CMK (cell line): ENCODE measurements around the gene STEAP1B.
"Not testable (repeated sequence)": the region's sequence is repeated elsewhere in the genome, so short reads cannot be mapped to it uniquely, and the experiment has no call there.

Experiments used
- DNase-seq: peaks from one replicate; pipeline ENCODE4 v3.0.0-alpha.2; 2010; ENCODE audit warnings: low read depth

The STEAP1B gene

DNA sequence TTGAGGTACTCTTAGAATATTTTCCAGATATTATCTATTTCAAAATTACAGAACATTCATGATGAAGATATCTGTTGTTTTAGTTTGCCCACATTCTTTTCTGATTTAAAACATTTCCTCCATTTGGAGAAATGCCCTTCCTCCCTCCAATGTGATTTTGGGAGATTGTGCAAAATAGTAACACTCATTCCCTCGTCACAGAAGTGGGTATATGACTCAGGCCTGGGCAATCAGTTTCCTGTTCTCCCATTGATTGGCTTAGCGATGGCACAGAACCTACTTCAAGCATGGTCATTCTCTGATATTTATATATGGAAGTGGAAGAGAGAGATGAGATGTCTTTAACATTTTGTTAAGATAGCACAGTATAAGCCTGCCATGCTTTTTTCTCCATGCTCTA is 3.1 kb downstream of the STEAP1B start:
- DNase-seq: not testable (repeated sequence)

DNA sequence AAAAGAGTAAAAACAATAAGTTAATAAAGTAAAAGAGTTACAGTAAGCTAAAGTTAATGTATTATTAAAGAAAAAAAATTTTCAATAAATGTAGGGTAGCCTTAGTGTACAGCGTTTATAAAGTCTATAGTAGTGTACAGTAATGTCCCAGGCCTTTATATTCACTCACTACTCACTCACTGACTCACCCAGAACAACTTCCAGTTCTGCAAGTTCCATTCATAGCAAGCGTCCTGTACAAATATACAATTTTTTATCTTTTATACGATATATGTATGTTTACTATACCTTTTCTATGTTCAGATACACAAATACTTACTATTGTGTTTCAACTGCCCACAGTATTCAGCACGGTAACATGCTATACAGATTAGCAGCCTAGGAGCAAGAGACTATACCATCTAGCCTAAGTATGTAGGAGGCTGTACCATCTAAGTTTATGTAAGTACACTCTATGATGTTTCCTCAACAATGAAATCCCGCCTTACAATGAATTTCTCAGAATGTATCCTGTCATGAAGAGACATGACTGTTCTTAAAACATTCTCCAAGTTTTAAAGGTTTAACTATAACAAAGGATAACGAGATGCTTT is 3.6 kb downstream of the STEAP1B start:
- not testable (repeated sequence) for DNase-seq

DNA sequence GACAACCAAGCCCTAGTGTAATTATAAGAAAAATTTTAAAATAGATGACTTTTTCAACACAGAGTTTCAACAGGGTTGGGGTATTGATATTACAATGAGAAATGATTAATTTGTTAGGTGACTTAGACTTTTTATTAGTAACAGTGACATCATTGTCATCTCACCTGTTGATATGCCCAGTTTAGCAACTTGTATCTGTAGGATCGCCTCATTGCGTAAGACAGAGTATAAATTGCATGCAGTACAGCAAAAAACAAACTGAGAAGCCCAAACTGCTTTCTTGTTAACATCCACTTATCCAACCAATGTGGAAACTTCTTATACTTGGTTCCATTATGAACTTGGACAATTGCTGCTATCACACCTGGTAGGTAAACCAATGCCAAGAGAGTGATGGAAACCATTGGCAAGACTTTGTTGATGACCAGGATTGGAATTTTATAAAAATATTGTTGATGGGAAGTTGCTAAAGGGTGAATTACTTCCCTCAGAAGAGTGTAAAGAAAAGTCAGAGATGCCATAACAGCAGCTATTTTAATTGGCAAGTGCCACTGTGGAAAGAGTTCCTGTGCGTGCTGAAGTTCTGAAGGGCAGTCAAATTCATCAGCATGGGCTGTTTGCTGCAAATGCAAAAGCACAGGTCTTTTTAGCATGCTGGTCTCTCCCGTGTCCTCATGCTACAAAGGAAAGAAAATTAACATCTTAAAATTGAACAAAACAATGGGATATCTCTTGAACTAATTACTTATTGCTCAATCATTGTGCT is 6.6 kb downstream of the STEAP1B start:
- not testable (repeated sequence) for DNase-seq

DNA sequence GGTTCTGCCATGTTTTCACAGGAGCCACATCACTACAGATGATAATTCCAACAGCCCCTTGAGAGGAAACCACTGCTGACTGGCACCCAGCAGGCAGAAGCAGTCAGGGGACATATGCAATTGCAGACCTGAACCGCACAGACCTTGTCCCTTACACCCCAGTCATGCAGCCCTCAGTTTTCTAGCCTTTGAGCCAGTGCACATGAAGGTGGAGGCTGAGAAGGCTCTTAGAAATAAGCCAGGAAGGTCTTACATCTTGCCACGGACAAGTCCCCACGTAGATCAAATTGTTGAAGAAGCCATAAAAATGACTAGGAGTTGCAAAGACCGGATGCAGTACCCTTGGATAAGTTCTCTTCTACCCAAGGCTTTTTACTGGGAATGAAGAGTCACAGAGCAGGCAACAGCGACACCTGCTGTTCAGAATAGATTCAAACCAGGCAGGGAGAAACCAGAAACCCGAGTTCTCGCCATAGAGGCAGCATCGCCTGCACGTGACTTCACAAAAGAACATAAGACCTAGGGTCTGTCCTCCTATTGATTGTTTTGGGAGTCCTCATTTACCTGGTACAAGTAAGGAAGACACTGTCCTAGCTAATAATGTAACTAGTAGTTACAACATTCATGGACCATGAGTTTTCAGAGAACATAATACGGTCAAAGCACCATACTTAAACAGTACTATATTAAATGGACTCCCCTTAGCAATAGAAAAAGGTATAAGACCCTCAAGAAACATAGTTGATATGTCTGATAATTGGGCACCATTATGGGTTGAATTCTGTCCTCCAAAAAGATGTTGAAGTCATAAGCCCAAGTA is 11.1 kb downstream of the STEAP1B start:
- peak; percentile 9 for DNase-seq

DNA sequence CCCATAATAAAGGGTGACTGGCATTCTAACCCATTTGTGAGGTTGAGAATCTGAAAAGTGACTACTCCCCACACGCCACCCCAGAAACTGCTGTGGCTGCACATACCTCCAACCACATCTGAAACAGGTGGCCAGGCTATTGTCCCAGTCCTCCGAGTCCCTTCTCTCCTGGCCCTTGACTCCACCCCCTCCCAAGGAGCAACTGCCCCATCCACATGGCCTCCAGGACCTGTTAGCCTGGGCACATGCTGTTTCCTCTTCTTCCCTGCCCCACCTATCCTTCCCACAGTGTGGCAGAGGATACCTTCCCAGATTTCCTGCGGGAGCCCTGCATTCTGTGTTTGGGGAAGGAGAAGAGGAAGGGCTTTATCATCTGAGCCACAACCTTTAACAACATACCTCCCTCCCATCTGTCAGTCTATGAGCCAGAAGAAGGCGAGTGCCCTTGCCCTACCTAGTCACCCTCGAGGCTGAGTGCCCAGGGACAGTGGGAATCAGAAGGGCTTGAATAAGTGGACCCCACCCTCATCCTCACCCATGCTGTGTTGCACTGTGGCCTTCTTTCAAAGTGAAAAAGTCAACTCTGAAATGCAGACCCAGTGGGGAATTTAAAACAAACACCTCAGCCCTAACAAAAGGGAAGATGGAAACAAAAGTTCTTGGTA is 11.9 kb downstream of the STEAP1B start:
- no peak for DNase-seq

DNA sequence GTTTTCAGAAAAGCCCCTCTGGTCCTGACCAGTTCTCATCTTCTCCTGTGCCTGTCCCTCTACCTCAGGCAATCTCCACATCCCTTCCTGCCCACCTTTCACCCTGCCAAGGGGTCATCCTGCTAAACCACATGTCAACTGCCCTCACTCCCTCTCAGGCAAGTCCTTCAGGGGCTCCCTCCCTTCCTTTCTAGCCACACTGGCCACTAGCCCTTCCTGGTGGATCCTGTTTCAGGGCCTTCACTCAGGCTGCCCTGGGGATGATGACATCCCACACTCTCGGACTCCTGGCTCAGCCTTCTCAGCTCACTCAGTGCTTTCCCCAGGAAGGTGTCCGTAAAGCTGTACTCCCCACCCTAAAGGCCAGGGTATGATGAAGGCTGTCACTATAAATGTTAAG is 13.4 kb downstream of the STEAP1B start:
- DNase-seq: no peak

DNA sequence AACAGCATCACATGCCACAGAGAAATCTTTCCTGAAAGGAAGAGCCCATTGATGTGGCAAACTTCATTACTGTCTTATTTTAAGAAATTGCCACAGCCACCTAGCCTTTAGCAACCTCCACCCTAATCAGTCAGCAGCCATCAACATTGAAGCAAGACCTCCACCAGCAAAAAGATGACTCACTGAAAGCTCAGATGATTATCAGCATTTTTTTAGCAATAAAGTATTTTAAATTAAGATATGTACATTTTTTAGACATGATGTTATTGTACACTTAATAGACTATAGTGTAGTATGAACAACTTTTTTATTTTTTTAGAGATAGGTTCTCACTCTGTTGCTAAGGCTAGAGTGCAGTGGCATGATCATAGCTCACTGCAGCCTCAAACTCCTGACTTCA is 14.8 kb downstream of the STEAP1B start:
- DNase-seq: no peak

DNA sequence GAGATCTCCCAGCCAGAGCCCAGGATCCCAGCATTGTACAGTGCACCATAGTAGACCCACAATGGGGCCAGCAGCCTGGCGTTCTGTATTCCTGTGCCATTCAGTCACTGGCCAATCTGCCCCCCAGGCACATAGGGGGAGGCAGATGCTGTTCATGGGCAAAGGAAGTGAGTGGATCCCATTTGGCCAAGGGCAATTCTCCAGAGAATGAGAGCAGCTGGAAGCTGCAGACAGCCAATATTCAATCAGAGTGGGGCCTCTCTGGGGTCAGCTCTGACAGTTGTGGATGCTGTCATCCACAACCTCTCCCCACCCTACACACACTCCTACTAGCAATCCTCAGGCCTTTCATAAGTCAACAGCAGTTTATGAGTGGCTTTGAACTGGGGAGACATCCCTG is 17.5 kb downstream of the STEAP1B start:
- DNase-seq: no peak

DNA sequence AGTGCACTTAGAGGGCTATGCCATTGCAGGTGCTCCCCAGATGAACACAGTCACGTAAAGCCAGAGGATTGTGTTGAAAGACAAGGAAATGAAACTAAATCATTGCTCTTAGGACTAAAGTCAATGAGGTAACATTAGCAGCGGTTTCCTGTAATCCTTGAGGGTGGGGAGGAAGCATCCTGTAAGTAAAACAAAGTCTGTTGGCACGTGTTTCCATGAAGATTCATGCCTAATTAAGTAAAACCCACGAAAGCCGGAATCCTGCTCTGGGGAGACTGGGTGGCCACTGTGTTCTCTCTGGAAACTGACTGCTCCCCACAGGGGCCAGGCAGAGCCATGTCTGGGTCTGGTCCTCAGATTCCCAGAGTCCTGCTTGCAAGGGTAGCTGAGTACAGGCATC is 18.3 kb downstream of the STEAP1B start:
- DNase-seq: no peak

DNA sequence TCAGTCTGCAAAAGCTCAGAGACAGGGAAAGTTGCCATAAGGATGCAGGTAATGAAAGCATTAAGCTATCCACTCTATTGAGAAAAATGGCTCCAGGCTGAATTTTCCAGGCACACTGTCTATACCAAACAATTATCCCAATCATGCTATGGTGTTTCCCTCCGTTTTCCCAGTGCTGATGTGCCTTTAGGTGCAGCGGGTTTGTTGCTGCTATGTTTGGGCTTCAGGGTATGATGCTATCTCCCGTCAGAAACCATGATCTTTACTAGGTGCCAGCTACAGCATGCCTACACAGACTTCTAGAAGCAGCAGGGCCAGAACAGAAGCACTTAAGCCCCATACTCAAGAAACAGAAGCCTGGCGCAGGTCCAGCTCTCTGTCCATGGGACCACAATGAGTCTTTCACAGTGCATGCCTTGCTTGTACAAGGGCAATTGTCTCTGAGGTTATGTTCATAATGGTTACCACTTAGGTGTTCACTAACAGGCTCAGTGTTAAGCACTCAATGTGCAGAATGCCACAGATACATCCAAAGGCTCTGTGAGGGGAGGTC is 19.4 kb downstream of the STEAP1B start:
- DNase-seq: no peak

DNA sequence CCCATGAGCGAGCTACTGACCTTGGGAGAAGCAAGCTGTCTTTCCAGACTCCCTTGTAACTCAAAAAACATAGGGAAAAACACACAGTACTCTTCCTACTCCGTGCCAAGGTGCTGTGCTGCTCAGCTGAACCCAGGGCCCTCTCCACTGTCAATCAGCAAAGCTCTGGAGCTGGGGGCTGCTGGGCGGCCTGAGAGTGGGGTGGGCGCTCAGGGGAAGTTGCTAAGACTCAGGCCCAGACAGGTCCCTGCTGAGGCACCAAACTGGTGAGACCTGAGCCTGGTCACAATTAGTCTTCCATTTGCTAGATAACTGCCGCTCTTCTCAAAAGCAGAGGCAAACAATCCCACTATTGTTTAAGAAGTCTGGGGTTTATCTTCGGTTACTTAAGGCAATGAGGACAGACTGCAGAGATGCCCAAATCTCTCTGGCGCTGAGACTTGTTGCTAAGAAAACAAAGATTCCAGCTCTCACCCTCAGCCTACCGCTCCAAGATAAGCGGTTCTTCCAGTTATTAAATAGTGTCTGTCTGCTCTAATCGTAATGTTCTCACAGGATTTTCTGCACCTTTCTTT is 22.0 kb downstream of the STEAP1B start:
- DNase-seq: no peak

DNA sequence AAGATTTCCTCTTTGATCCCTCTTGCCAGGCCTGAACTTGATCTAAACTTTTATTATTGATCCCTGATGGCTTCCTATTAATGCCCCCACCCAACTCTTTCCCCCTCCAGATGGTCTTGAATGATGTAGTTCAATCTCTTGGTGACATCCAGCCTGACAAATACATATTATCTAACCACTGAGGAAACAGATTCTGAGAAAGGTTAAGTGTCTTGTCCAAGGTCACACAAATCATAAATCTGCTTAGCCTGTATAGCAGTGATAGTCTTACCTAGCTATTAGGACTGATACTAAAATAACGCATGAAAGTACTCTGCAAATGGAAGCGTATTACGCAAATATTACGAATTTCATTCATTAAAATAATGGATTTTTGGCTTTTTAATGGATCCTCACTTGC is 22.7 kb downstream of the STEAP1B start:
- DNase-seq: no peak

DNA sequence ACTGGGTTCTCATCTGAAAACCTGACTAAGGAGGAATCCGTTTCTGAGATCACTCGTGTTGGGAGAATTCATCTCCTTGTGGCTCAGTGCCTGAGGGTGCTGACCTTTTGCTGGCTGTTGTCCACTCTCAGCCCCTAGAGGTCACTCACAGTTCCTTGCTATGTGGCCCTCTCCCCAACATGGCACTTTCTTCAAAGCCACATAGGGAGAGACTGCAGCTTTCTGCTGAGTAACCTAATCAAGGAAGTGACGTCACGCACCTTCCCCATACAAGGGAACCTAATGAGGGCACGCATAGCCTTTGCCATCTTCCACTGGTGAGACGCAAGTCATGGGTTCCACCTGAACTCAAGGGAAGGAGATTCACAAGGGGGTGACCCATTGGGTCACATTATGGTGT is 23.2 kb downstream of the STEAP1B start:
- DNase-seq: no peak

DNA sequence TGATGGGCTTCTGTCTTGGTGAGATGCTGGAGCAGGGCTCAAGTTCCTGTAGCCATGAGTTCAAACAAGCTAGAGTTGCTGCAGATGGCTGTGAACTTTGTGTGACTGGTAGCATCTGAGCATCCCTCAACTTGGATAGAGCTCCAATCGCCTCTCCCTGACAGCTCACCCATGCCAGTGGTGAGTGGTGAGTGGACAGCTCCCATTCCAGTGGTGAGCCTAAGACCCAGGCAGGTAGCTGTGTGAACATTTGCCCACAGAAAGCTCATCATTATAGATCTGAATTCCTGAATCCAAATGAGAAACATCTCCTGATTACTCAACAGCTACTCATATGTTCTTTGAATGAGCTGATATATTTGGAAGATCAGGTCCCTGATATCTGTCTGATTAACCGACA is 25.3 kb downstream of the STEAP1B start:
- DNase-seq: no peak

DNA sequence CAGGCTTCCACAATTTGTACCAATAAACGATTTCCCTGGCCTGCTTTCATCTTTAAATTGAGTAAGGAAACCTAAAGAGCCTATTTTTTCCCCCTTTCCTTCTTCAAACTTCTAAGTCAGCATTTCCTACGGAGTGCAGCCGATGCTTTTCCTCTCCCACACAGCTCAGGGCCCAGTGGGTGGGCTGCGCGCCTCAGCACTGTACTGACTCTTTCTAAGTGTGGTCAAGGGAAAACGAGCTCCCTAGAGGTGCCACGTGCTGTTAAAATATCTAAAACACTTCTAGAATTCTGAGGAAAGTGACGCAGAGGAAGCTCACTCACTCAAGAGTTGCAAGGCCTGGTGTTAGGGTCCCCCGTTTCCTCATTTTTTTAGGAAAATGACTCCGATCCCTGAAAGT is 29.0 kb downstream of the STEAP1B start:
- no peak for DNase-seq

DNA sequence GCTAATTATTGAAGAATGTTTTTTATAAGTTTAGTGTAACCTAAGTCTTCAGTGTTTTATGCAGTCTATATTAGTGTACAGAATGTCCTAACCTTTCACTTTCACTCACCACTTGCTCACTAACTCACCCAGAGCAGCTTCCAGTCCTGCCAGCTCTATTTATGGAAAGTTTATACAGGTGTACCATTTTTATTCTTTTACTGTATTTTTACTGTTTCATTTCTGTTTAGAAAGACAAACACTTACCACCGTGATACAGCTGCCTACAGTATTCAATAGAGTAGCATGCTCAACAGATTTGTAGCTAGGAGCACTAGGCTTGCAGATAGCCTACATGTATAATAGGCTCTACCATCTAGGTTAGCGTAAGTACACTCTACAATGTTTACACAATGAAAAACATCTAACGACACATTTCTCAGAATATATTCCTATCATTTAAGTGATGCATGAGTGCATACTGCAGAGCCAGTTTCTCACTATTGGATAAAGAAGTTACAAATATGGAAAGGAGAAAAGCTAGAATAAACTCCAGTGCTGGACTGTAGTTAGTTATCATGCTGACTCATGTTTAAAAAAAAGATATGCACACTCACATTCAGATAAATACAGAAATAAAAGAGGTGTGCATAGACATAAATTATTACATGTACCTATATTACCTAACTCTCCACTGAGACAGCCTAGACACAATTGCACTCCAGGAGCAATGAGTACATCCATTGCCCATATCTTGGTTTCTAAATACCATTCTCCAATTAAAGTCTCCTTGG is 30.4 kb downstream of the STEAP1B start:
- DNase-seq: no peak

DNA sequence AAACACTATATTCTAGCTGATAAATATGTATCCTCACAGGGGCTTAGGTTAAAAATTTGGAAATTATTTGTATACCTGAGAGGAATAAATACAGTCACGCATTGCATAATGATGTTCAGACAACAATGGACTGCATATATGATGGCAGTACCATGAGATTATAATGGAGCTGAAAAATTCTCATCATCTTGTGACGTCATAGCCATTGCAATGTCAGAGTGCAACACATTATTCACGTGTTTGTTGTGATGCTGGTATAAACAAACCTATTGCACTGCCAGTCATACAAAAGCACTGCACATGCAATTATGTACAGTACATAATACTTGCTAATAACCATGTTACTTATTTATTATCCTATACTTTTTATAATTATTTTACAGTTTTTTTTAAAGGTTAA is 31.4 kb downstream of the STEAP1B start:
- no peak for DNase-seq

DNA sequence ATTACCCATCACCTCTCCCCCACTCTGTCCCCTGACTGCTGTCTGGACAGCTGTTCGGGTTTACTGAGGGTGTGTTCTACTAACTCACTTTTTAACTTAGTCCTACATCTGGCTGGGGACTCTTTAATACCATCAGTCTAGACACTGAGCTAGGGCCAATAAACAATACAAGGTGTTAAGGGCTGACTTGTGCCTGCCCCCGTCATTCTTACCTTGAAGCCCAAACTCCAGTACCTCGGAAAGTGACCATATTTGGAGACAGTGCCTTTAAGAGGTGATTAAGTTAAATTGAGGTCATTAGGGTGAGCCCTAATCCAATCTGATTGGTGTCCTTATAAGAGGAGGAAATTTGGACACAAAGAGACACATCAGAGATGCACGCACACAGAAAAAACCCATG is 35.7 kb downstream of the STEAP1B start:
- DNase-seq: no peak

DNA sequence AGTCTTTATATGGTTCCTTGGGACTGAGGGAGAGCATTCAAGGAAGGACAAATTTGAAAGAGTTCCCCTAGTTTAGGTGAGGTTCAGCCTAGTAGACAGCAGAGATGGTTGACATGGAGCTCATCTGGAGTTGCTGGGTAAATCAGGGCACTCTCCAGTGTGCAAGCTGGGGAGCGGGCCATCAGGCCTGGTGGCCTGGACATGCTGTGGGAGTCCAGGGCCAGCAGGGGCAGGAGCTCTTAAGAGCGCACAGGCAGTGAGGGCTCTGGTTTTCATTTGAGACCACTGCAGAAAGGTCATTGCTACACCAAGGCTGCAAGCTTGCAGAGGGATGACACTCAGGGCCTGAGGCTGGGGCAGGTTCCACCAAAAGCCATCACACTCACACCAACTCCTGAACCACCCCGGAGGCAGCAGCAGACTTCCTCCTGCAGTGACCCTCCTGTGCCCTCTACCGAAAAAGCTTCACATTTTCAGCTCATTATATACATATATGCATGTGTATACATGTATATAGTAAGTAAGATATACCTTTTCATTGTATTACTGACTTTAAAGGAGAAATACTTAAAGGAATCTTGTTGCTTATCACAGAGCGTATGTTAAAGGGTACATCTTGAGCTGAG is 39.5 kb downstream of the STEAP1B start:
- DNase-seq: no peak

DNA sequence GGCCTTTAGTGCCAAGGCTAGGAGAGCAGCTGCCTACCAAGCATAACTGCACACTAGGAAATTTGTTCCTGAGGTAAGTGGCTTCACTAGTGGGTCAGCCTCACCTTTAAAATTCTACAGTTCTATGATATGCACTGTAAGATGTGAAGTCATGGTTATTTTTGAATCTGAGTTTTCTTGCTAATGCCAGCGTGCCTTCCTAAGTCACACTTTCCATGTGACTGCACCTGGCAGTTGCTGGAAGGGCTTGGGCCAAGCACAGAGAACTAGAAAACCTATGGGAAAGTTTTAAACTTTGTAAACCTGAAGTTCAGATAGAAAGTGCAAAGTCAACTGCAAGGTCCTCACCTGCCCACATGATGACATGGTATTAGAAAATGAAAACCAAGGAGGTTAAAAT is 42.5 kb downstream of the STEAP1B start:
- no peak for DNase-seq

DNA sequence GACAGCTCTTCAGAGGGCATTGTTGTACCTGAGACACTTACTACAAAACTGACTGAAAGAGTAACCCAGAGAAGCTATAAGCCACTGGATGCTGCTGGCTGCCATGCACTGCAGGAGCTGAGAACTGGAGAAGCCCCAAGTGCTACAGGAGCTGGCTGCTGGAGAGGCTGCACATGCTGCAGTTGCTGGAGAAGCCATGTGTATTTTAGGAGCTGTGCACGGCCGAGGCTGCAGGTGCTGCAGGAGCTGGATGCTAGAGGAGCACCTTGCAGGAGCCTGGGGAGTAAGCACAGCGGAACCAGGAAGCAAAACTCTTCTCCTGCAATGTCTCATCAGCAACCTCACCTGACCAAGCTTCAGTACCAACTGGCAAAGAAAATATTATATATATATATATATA is 45.5 kb downstream of the STEAP1B start:
- no peak for DNase-seq
